ENCODE measurements around the gene KIDINS220.
"Not testable (repeated sequence)": the region's sequence is repeated elsewhere in the genome, so short reads cannot be mapped to it uniquely, and the experiment has no call there.

Gene KIDINS220

GRCh38 chr2:8740136-8740535 is 97.3 kb downstream of the KIDINS220 start:
- Histone ChIP-seq H3K27me3 (ENCODE audit: insufficient read depth, low read depth, severe bottlenecking) (no peaks in the 10 kb centered on the region), H3K4me3 (ENCODE audit: low read depth, low read length) (no peak overlapping the region), H3K36me3 (peaks cover 6% of the 10 kb centered on the region), H3K27ac (no peak overlapping the region), H3K9me3 (ENCODE audit: severe bottlenecking) (no peaks in the 10 kb centered on the region)
- no peak for TF ChIP-seq CTCF (IDR thresholded peaks at IDR 0.05; ENCODE audit: low read depth, low read length)
- no peak for DNase-seq

- Histone ChIP-seq H3K9me3 (ENCODE audit: severe bottlenecking) (no peaks in the 10 kb centered on the region), H3K27me3 (ENCODE audit: insufficient read depth, low read depth, severe bottlenecking) (no peaks in the 10 kb centered on the region), H3K27ac (no peak overlapping the region), H3K36me3 (peaks cover 23% of the 10 kb centered on the region), H3K4me3 (ENCODE audit: low read depth, low read length) (no peak overlapping the region)
- no peak for DNase-seq
- no peak for TF ChIP-seq CTCF (IDR thresholded peaks at IDR 0.05; ENCODE audit: low read depth, low read length)
These were observed 99.7 kb downstream of the KIDINS220 start for GRCh38 chr2:8737571-8738175.

GRCh38 chr2:8732601-8733000 is 104.8 kb downstream of the KIDINS220 start:
- no peak for TF ChIP-seq CTCF (IDR thresholded peaks at IDR 0.05; ENCODE audit: low read depth, low read length)
- DNase-seq, result no peak
- H3K27ac ChIP-seq, result no peak overlapping the region
- H3K27me3 ChIP-seq (ENCODE audit: insufficient read depth, low read depth, severe bottlenecking), result no peaks in the 10 kb centered on the region
- no peaks in the 10 kb centered on the region for H3K9me3 ChIP-seq (ENCODE audit: severe bottlenecking)
- H3K36me3 ChIP-seq, result peaks cover 54% of the 10 kb centered on the region
- no peak overlapping the region for H3K4me3 ChIP-seq (ENCODE audit: low read depth, low read length)

GRCh38 chr2:8729939-8730338 is 107.5 kb downstream of the KIDINS220 start:
- H3K36me3 ChIP-seq, result peaks cover 50% of the 10 kb centered on the region
- no peak overlapping the region for H3K27ac ChIP-seq
- no peak for DNase-seq
- H3K9me3 ChIP-seq (ENCODE audit: severe bottlenecking), result no peaks in the 10 kb centered on the region
- H3K4me3 ChIP-seq (ENCODE audit: low read depth, low read length), result no peak overlapping the region
- no peaks in the 10 kb centered on the region for H3K27me3 ChIP-seq (ENCODE audit: insufficient read depth, low read depth, severe bottlenecking)
- no peak for TF ChIP-seq CTCF (IDR thresholded peaks at IDR 0.05; ENCODE audit: low read depth, low read length)

GRCh38 chr2:8729101-8729500 is 108.3 kb downstream of the KIDINS220 start:
- not testable (repeated sequence) for H3K4me3 ChIP-seq (ENCODE audit: low read depth, low read length); H3K27me3 ChIP-seq (ENCODE audit: insufficient read depth, low read depth, severe bottlenecking); H3K27ac ChIP-seq; H3K9me3 ChIP-seq (ENCODE audit: severe bottlenecking); DNase-seq
- peaks cover 43% of the 10 kb centered on the region for H3K36me3 ChIP-seq

- DNase-seq, result no peak
- H3K36me3 ChIP-seq, result peaks cover 39% of the 10 kb centered on the region
- H3K4me3 ChIP-seq (ENCODE audit: low read depth, low read length), result no peak overlapping the region
- H3K27me3 ChIP-seq (ENCODE audit: insufficient read depth, low read depth, severe bottlenecking), result no peaks in the 10 kb centered on the region
- no peak for TF ChIP-seq CTCF (IDR thresholded peaks at IDR 0.05; ENCODE audit: low read depth, low read length)
- H3K9me3 ChIP-seq (ENCODE audit: severe bottlenecking), result no peaks in the 10 kb centered on the region
- H3K27ac ChIP-seq, result no peak overlapping the region
These were observed 109.0 kb downstream of the KIDINS220 start for GRCh38 chr2:8728305-8729015.
